ENCODE data around the gene TNFRSF1A. TPM values are rescaled to one million over a fixed set of nuclear protein-coding genes. Genes with fewer than 3 reads are reported as not detected.

TNFRSF1A gene
- total and polyA plus RNA-seq, 7 donors: 38.8 to 224 (median 117) TPM

DNA sequence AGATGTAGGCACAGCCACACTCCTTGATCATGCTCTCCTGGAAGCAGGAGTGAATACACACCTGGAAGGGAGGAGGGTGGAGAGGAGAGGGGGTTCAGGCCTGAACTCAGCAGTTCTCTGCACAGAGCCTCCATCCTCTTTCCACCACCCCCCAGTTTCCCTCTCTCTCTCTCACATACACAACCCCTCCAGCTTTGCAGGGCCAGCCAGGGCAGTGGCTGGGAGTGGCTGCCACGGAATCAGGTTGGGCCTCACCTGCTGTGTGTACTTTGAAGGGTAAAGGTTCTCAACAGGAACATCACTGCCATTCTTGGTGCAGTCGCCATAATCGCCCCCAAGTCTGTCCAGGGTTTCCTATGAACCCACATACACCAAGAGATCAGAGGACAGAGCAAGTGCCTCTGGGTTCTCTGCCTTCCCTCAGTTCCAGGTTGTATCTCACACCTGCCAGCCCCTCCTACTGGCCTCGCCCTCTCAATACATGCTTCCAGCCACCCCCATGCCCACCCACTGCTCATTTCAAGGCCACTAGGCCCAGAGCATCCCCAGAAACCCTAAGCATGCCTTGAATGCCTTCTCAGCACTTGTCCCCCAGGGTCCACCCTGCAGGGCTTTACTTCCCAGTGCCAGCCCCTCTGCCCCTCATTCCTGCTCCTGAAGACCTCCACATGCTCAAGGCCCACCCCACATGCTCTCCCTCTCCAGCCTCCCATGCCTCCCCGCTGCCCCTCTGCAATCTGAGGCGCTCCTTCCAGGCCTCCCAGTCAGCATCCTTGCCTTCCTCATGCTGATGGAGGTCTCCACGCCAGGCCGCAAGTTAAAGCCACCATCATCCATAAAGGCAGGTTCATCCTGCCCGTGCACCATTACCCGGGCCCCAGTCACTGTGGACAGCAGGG is 12.9 kb upstream of the TNFRSF1A start:
- 96% methylated on average over 10 of the region's 10 CpGs for WGBS, 3 donors
- no peak for ATAC-seq
- Histone ChIP-seq H3K27me3 (ENCODE audit: insufficient read depth in 3 of 3, low read length in 2 of 3) (no peaks in the 10 kb centered on the region), H3K9me3 (no peaks in the 10 kb centered on the region), H3K36me3 (ENCODE audit: insufficient read depth in 1 of 2, low read depth in 1 of 2) (no peaks in the 10 kb centered on the region), H3K4me1 (peaks cover 26% of the 10 kb centered on the region), H3K27ac (no peak overlapping the region), H3K4me3 (no peak overlapping the region)
- DNase-seq: no peak
- intact Hi-C loops (cut with DNase I): no loop called here
- TF ChIP-seq, protein P1, sequence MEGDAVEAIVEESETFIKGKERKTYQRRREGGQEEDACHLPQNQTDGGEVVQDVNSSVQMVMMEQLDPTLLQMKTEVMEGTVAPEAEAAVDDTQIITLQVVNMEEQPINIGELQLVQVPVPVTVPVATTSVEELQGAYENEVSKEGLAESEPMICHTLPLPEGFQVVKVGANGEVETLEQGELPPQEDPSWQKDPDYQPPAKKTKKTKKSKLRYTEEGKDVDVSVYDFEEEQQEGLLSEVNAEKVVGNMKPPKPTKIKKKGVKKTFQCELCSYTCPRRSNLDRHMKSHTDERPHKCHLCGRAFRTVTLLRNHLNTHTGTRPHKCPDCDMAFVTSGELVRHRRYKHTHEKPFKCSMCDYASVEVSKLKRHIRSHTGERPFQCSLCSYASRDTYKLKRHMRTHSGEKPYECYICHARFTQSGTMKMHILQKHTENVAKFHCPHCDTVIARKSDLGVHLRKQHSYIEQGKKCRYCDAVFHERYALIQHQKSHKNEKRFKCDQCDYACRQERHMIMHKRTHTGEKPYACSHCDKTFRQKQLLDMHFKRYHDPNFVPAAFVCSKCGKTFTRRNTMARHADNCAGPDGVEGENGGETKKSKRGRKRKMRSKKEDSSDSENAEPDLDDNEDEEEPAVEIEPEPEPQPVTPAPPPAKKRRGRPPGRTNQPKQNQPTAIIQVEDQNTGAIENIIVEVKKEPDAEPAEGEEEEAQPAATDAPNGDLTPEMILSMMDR (IDR thresholded peaks at IDR 0.05): no peak

DNA sequence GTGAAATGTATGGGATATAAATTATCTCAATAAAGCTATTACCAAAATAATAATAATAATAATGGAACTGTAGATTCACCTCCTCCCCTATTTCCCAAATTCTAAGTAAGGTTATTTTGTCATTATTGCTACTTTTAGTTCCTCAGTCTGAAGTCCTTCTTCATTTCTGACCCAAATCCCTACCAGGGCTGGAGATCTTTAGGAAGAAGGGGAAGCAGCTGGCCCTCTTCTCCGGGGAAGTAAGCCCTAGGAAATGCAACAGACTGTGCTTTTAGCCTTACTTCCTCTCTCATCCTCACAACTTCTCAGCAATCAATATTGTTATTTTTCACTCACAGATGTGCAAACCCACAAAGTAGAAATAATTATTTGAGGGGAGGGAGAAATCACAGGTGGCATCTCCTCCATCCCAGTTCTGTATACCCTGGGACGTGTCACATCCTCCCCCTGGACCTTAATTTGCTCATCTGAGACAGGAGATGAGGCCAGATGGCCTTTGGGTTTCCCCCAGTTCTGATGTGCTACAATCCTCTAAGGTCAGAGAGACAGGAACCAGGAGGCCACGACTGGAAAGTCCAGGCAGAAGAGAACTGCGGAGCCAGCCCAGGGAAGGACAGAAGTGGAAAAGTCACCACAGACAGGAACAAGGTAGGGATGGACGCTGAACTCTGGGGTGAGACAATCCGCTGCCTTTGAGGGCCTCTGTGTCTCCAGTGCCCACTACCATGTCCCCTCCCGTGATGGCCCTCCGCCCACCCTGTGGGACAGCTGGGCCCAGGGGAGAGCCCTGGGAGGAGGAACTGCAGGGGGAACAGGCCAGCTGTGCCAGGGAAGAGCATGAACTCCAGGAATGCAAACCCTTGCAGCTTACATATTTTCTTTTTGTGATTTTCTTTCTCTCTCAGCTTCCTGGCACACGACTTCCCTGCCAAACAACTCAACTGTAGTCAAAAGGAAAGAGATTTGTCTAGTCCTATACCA is 10.6 kb upstream of the TNFRSF1A start:
- no peaks in the 10 kb centered on the region for H3K9me3 ChIP-seq
- ATAC-seq (no peak), DNase-seq (no peak)
- peaks cover 10% of the 10 kb centered on the region for H3K4me1 ChIP-seq
- intact Hi-C loops (cut with DNase I): no loop called here
- no peaks in the 10 kb centered on the region for H3K36me3 ChIP-seq (ENCODE audit: insufficient read depth in 1 of 2, low read depth in 1 of 2)
- TF ChIP-seq, protein P1 (IDR thresholded peaks at IDR 0.05): no peak
- H3K27ac ChIP-seq: peak overlapping the region; percentile 2
- WGBS, 3 donors: 45 to 55% (median 45%) methylated on average over 9 of the region's 9 CpGs
- no peaks in the 10 kb centered on the region for H3K27me3 ChIP-seq (ENCODE audit: insufficient read depth in 3 of 3, low read length in 2 of 3)
- H3K4me3 ChIP-seq: no peak overlapping the region

DNA sequence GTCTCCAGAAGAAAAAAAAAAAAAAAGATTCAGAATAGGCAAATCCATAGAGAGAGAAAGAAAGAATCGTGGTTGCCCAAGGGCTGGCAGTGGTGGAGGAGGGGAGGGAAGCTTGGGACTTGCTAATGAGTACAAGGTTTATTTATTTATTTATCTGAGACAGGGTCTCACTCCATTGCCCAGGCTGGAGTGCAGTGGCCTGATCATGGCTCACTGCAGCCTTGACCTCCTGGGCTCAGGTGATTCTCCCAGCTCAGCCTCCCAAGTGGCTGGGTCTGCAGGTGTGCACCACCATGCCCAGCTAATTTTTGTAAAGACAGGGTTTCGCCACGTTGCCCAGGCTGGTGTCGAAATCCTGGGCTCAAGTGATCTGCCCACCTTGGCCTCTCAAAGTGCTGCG is 9.7 kb upstream of the TNFRSF1A start:
- Histone ChIP-seq H3K36me3 (ENCODE audit: insufficient read depth in 1 of 2, low read depth in 1 of 2) (no peaks in the 10 kb centered on the region), H3K4me1 (peaks cover 1% of the 10 kb centered on the region), H3K4me3 (no peak overlapping the region), H3K9me3 (no peaks in the 10 kb centered on the region), H3K27ac (no peak overlapping the region), H3K27me3 (ENCODE audit: insufficient read depth in 3 of 3, low read length in 2 of 3) (no peaks in the 10 kb centered on the region)
- DNase-seq: no peak
- TF ChIP-seq, protein P1 (IDR thresholded peaks at IDR 0.05): no peak
- ATAC-seq: no peak
- 80 to 86% (median 85%) methylated on average over 5 of the region's 5 CpGs for WGBS, 3 donors
- intact Hi-C loops (cut with DNase I): no loop called here

DNA sequence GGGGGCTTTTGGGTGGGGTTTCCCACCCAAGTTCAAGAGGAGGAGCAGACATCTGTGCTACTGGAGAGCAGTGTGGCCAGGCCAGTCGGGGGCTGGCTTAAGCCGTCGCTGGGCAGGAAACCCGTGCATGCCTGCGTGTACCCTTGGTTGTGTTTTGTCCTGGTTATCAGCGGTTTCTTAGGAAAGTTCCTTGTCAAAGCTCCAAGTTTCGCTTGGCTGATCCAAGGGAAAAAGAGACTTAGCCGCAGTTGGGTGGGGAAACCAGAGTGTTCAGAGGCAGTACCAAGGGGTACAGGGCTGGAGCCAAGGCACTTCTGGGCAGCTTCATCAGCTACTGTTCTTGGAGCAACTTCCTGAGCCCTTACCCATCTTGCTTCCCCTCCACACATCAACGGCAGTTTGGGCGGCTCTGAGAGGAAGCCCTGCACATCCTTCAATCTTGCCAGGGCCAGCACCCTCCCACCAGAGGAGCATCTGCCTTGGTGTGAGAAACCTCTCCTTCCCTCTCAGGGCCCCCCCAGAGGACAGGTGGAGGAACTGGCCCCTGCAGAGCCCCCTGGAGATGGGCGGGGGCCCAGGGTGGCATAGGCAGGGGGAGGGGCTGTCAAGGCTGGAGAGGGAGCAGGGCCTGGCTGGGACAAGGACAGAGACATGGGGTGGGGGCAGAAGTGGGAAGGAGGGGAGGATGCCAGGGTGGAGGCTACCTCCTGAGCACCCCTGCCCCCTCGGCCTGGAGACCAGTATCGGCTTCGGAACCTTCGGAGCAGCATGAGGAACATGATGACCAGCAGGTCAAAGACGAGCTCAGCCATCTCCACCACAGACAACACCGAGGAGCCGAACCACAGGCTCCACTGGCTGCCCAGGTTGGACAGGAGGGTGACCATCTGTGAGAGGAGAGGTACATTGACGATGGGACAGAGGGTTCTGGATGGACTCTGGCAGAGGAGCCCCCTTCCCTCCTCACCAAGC is 5.8 kb upstream of the TNFRSF1A start:
- DNase-seq (peak; percentile 60 to 64), ATAC-seq (peak in 3 of 4 donors; percentile 16 to 28 (median 22))
- Histone ChIP-seq H3K4me3 (peak overlapping the region; percentile 30), H3K27ac (no peak overlapping the region), H3K27me3 (ENCODE audit: insufficient read depth in 3 of 3, low read length in 2 of 3) (no peaks in the 10 kb centered on the region), H3K4me1 (peaks cover 12% of the 10 kb centered on the region), H3K36me3 (ENCODE audit: insufficient read depth in 1 of 2, low read depth in 1 of 2) (no peaks in the 10 kb centered on the region), H3K9me3 (no peaks in the 10 kb centered on the region)
- TF ChIP-seq, protein P1 (IDR thresholded peaks at IDR 0.05): no peak
- intact Hi-C loops (cut with DNase I): no loop called here
- 51 to 60% (median 52%) methylated on average over 18 to 19 of the region's 19 CpGs for WGBS, 3 donors

Data from psoas muscle (tissue), 8 donors.